K562 (cell line): Measurements from ENCODE around the gene LRCOL1.

Source experiments
- DPF2 ChIP-seq: fragments of 450-650 bp; IDR thresholded peaks from 2 replicates; pipeline ENCODE4 v1.6.1; 2016
- EZH2 ChIP-seq: IDR thresholded peaks from 2 replicates; pipeline ENCODE4 v1.6.1; 2012; ENCODE audit warnings: low read depth, mild to moderate bottlenecking, inconsistent platforms, low read length, borderline replicate concordance
- FOXP1 ChIP-seq: sonication (generic); formaldehyde crosslinking; IDR thresholded peaks from 2 replicates; pipeline ENCODE4 v1.8.0; 2022; ENCODE audit warnings: mild to moderate bottlenecking, missing genetic modification reagents
- JUN ChIP-seq, 2 experiments: sonication (generic) in 1 of 2; formaldehyde crosslinking in 1 of 2; IDR thresholded peaks; 2 replicates each; pipeline versions ENCODE4 v1.6.1 to v1.8.0; 2012 to 2022; ENCODE audit warnings: borderline replicate concordance in 2 of 2, mild to moderate bottlenecking in 2 of 2, improper control_type of control experiment in 1 of 2, low read depth in 1 of 2, low read length in 1 of 2, missing genetic modification reagents in 1 of 2
- PTRF ChIP-seq: fragments of 450-650 bp; IDR thresholded peaks from 2 replicates; pipeline ENCODE4 v1.6.1; 2016; ENCODE audit warnings: mild to moderate bottlenecking, missing genetic modification characterization, missing compliant biosample characterization
- REST ChIP-seq, 2 experiments: fragments of 450-650 bp; formaldehyde crosslinking in 1 of 2; IDR thresholded peaks; 2 replicates each; pipeline versions ENCODE4 v1.4.0 to v1.6.1; 2014 to 2020; ENCODE audit warnings: mild to moderate bottlenecking in 2 of 2, borderline replicate concordance in 1 of 2, low read depth in 1 of 2
- RNF2 ChIP-seq: sonication (generic); IDR thresholded peaks from 2 replicates; pipeline ENCODE4 v1.6.1; 2016
- SNRNP70 ChIP-seq: fragments of 200-400 bp; formaldehyde crosslinking; optimal IDR thresholded peaks from 2 replicates; pipeline ENCODE3; 2017; ENCODE audit warnings: low read depth, low read length
- ZNF785 ChIP-seq: fragments of 250-450 bp; sonication (Bioruptor Pico); IDR thresholded peaks from 2 replicates; pipeline ENCODE4 v1.4.0; 2020; ENCODE audit warnings: mild to moderate bottlenecking
- TF ChIP-seq, protein P1 (sequence below): sonication (generic); formaldehyde crosslinking; IDR thresholded peaks from 2 replicates; pipeline ENCODE4 v1.9.0; 2022; ENCODE audit warnings: mild to moderate bottlenecking, missing genetic modification reagents
- TF ChIP-seq, protein P2 (sequence below): sonication (generic); formaldehyde crosslinking; IDR thresholded peaks from 2 replicates; pipeline ENCODE4 v1.8.1; 2023; ENCODE audit warnings: missing genetic modification reagents, mild to moderate bottlenecking, borderline replicate concordance
- TF ChIP-seq, protein P3 (sequence below), 3 experiments: IDR thresholded peaks in 2 of 3; conservative IDR thresholded peaks in 1 of 3; 2 replicates each; pipeline ENCODE4 v1.5.1; 2011 to 2012; ENCODE audit warnings: low read length in 3 of 3, mild to moderate bottlenecking in 3 of 3, control low read depth in 2 of 3, improper control_type of control experiment in 1 of 3, inconsistent platforms in 1 of 3, low read depth in 1 of 3, mixed read lengths in 1 of 3, moderate library complexity in 1 of 3; ENCODE audit not compliant: insufficient read depth in 2 of 3

GRCh38 chr12:132617135-132617701 is 6.8 kb upstream of the LRCOL1 start:
- TF ChIP-seq RNF2 (no peak), REST (IDR thresholded peaks at IDR 0.05; ENCODE audit: borderline replicate concordance) (no peak), REST (CRISPR knock-in tag; IDR thresholded peaks at IDR 0.05; ENCODE audit: low read depth) (no peak), ZNF785 (CRISPR knock-in tag) (no peak), FOXP1 (CRISPR knock-in tag) (no peak), DPF2 (no peak), JUN (IDR thresholded peaks at IDR 0.05; ENCODE audit: borderline replicate concordance, low read depth, low read length) (no peak), JUN (CRISPR knock-in tag; IDR thresholded peaks at IDR 0.05; ENCODE audit: borderline replicate concordance) (no peak), EZH2 (no peak), PTRF (tag) (no peak), SNRNP70 (no peak)
- TF ChIP-seq, protein P1, sequence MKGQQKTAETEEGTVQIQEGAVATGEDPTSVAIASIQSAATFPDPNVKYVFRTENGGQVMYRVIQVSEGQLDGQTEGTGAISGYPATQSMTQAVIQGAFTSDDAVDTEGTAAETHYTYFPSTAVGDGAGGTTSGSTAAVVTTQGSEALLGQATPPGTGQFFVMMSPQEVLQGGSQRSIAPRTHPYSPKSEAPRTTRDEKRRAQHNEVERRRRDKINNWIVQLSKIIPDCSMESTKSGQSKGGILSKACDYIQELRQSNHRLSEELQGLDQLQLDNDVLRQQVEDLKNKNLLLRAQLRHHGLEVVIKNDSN, result no peak
- TF ChIP-seq, protein P2, sequence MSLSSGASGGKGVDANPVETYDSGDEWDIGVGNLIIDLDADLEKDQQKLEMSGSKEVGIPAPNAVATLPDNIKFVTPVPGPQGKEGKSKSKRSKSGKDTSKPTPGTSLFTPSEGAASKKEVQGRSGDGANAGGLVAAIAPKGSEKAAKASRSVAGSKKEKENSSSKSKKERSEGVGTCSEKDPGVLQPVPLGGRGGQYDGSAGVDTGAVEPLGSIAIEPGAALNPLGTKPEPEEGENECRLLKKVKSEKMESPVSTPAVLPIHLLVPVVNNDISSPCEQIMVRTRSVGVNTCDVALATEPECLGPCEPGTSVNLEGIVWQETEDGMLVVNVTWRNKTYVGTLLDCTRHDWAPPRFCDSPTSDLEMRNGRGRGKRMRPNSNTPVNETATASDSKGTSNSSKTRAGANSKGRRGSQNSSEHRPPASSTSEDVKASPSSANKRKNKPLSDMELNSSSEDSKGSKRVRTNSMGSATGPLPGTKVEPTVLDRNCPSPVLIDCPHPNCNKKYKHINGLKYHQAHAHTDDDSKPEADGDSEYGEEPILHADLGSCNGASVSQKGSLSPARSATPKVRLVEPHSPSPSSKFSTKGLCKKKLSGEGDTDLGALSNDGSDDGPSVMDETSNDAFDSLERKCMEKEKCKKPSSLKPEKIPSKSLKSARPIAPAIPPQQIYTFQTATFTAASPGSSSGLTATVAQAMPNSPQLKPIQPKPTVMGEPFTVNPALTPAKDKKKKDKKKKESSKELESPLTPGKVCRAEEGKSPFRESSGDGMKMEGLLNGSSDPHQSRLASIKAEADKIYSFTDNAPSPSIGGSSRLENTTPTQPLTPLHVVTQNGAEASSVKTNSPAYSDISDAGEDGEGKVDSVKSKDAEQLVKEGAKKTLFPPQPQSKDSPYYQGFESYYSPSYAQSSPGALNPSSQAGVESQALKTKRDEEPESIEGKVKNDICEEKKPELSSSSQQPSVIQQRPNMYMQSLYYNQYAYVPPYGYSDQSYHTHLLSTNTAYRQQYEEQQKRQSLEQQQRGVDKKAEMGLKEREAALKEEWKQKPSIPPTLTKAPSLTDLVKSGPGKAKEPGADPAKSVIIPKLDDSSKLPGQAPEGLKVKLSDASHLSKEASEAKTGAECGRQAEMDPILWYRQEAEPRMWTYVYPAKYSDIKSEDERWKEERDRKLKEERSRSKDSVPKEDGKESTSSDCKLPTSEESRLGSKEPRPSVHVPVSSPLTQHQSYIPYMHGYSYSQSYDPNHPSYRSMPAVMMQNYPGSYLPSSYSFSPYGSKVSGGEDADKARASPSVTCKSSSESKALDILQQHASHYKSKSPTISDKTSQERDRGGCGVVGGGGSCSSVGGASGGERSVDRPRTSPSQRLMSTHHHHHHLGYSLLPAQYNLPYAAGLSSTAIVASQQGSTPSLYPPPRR (CRISPR knock-in tag), result no peak
- TF ChIP-seq, protein P3, sequence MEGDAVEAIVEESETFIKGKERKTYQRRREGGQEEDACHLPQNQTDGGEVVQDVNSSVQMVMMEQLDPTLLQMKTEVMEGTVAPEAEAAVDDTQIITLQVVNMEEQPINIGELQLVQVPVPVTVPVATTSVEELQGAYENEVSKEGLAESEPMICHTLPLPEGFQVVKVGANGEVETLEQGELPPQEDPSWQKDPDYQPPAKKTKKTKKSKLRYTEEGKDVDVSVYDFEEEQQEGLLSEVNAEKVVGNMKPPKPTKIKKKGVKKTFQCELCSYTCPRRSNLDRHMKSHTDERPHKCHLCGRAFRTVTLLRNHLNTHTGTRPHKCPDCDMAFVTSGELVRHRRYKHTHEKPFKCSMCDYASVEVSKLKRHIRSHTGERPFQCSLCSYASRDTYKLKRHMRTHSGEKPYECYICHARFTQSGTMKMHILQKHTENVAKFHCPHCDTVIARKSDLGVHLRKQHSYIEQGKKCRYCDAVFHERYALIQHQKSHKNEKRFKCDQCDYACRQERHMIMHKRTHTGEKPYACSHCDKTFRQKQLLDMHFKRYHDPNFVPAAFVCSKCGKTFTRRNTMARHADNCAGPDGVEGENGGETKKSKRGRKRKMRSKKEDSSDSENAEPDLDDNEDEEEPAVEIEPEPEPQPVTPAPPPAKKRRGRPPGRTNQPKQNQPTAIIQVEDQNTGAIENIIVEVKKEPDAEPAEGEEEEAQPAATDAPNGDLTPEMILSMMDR (IDR thresholded peaks at IDR 0.05 in 2 of 3, conservative IDR thresholded peaks at IDR 0.05 in 1 of 3; ENCODE audit: insufficient read depth in 2 of 3, low read depth in 1 of 3, low read length in 3 of 3), result no peak
